Stimulated activated CD8-positive, alpha-beta memory T cell treated with anti-CD3 and anti-CD28 coated beads, Interleukin-4, amount 100 ng/mL, for 1 hour (primary cell): Measurements from ENCODE around the gene TMEM63B.
"Not testable (repeated sequence)": the region's sequence is repeated elsewhere in the genome, so short reads cannot be mapped to it uniquely, and the experiment has no call there.

Source experiments
- DNase-seq, 2 donors: peaks; one replicate each; pipeline ENCODE4 v3.0.0-alpha.2; 2020; ENCODE audit warnings: low read depth in 2 of 2, low spot score in 1 of 2

Gene TMEM63B

DNA sequence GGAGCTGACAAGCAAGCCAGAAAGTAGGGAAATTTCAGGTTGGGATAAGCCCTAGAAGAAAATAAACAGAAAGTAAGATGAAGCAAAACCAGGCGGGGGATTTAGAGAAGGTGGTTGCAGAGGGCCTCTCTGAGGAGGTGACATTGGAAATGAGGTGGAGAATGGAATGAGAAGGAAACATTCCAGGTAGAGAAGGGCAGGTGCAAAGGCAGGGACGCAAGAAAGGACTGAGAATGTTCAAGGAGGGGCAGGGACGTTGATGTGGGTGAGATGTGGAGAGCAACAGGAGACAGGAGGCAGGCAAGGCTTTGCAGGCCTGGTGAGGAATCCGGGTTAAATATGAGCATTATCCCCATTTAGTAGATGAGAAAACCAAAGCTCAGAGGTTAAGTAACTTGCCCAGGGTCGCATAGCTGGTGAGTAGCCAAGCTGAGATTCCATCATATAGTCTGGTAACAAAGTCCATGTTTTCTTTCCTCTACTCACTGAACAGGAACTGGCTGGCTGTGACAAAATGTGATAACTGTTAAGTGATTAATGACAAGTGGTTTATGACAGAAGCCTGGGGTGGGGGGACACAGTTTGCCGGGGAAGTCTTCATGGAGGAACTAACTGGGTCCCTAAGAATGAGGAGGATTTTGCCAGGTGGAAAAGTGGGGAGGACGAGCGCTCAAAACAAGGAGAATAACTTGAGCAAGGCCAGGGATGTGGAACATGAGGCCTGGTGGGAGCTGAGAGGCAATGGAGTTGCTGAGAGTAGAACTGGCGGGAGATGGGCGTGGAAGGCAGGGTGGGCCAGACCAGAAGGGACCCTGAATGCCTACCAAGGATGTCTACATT, 32.7 kb upstream of the TMEM63B start:
- no peak for DNase-seq

DNA sequence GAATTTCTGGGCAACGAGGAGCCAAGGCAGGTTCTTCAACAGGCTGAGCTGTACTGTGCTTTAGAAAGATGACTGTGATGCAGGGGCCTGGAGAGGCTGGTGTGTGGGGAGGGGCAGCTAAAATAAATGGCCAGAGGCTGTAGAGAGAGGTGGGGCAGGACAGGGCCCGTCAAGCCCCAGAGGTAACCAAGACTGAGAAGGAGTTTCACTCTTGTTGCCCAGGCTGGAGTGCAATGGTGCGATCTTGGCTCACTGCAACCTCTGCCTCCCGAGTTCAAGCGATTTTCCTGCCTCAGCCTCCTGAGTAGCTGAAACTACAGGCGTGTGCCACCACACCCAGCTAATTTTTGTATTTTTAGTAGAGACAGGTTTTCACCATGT, 32.1 kb upstream of the TMEM63B start:
- not testable (repeated sequence) for DNase-seq

DNA sequence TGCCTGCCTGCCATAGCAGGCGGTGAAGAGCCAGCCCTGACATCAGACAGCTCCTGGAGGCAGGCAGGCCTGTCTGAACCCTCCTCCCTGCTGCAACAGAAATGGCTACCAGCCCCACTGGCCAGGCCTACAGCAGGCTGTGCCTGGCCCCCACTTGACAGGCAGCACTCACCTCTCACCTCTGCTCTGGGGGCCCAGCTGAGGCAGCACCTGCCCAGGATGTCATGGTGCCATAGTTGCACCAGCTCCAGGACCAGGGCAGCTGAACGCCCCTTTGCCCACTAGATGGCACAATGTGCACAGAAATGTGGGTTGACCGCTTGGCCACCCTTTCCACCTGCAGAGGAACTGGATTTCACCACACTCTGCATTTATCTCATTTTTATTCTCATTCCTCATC, 30.7 kb upstream of the TMEM63B start:
- peak; percentile 41 to 52 for DNase-seq

DNA sequence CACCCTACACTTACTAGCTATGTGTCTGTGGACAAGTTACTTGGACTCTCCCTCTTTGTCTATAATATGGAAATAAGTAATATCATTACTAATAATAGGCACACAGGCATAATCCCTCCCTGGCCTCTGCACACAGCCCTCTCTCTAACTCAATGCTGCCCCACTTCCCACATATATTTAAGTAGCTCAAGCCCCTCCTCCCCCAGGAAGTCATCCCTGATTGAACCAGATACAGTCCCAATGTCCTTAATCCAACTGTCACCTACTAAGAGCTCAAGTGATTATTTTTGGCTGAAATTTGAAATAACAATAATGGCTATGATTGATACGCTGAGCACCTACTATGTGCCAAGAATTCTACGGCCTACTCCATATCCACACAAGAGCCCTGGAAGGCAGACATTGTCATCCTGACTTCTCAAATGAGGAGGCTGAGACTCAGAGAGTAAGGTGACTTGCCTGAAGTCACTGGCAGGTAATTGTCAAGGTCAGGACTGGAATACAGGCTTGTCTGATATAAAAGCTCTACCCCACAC, 29.5 kb upstream of the TMEM63B start:
- DNase-seq = no peak

DNA sequence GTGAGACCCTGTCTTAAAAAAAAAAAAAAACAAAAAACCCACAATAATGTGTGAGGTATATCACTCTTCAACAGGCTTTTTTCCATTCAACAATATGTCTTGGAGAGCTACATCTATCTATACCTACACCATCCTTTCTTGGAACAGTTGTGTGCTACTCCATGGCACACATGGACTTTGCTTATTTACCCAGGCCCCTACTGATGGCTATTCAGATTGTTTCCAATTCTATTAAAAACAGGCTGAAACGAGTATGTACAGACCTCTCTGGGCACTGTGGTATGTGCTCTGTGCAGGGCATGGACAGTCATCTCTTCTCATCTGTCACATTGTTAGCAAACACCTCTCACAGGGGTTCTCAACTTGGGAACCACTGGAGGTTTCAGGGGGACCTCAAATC, 28.2 kb upstream of the TMEM63B start:
- no peak for DNase-seq

DNA sequence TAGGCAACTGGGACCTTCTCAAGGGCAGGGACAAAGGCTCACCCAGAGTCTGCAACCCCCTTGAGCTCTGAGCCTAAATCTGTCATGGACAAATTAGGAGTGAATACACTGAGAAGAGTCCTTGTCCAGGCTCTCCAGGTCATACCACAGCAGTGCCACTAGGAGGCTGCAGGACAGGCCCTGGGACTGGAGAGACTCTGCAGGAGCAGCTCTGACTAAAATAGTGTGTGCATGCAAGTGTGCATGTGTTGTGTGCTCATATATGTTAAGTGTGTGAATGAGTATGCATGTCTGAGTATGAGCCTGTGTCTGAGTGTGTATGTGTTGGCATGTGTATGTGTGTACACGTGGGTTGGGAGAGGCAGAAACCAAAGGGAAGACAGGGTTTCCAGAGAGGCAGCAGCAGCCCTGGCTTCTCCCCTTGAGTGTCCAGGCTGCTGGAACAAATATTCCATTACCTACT, 27.2 kb upstream of the TMEM63B start:
- DNase-seq = no peak

DNA sequence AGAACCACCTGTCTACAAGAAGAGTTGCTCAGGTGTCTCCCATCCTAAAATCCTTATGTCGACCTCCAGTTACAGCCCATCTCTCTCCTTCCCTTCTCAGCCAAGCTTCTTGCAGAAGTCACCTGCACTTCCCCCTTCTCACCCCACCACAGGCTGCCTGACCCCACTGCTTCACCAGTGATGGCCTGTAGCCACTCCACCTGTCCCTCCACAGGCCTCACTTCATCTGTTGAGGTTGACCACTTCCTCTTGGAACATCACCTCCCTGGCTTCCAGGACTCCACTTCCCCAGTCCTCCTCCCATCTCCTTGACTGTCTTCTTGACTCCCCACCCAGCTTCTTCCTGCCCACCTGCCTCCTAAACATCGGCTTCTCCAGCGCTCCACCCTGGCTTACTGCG, 25.5 kb upstream of the TMEM63B start:
- DNase-seq = no peak

DNA sequence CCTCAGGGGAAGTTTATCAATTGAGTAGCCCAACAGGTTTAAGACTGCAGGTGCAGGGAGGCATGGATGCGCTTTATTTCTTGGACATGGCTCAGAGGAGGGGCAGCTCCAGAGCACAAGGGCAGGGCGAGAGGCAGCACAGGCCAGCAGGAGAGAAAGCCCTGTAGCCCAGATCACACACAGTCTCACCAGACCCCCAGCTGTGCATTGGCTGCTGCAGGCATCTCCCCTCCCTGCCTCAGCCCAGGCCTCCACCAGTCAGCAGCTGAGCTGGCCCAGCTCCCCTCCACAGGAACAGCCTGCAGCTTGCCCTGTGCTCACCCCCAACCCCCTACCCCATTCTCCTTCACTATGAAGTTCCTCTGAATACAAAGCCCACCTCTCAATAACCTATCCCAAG, 24.8 kb upstream of the TMEM63B start:
- no peak for DNase-seq

DNA sequence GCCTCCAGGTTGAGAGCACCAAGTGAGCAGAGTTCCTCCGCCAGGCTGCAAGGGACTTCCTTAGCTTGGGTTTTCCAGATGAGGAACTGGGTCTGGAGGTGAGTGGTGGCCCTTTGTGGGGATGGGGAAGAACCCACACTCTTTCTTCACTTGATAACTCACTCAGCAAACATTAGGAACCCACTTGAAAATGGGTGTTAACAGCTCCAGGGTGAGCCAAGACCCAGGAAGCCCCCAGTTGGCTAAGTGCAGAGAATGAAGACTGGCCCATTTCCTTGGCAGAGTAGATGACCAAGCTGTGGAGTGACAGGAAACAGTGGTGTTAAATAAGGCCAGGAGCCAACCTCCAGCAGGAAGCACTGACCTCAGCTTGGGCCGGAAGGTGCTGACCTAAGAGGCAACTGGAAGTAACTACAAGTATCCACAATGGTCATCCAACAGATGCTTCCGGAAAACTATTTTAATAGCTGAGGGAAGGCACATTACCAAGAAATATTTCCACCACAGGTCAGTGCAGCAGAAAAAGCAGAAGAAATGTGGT, 22.8 kb upstream of the TMEM63B start:
- no peak for DNase-seq

DNA sequence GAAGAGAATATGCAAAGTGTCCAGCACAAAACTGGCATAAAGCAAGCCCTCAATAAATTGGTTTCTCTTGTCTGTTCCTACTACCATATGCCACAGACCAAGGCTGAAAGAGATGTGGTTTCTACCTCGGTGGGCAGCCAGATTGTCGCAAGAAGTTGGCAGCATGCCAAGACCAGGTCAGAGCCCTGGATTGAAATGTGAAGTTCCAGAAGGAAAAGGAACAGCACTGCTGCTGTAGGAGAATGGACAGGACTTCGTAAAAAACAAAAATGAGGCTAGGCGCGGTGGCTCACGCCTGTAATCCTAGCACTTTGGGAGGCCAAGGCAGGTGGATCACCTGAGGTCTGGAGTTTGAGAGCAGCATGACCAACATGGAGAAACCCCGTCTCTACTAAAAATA, 22.2 kb upstream of the TMEM63B start:
- no peak for DNase-seq

DNA sequence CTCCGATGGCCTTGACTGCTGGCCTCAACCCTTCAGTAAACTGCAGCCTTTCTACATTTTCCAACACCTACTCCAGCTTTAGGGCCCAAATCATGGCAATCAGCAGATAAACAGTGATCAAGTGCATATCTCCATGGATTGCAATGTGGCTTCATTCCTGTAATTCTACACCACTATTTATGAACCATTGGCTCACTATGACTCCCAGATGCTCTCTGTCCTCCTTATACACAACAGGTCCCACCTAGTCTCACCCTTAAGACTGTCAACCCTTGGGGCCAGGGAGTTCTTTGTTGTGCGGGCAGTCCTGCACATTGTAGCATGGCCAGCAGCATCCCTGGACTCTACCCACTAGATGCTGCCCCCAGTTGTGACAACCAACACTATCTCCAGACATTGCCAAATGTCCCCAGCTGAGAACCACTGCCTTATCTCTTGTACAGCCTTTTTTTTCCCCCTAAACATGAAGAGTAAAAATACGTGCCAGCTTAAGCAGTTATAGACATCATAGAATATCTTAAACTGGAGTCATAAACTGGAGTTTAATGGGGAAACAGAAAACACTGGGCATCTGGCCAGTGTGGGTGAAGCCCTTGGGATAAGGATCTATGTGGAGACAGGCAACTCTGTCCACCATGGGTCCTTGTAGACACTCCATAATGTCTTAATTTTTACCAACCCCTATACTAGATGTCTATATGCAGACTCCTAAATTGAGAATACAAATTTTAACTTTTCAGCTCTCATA, 21.2 kb upstream of the TMEM63B start:
- DNase-seq = no peak

DNA sequence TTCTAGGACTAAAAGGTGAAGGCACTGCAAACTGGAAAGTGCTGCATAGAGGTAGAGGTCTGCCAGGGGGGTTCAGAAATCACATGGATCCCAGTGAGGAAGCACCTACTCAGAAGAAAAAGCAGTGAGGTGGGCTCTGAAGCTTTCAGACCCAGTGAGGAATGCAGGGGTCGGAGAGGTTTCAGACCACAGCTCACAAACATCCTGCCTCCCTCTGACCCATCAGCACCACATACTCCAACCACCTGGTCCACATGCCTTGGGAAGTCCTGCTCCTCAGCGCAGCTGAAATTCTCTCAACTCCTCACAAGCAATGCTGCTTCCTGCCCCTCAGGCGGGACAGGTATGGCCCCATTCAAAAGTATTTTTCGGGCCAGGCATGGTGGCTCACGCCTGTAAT, 20.3 kb upstream of the TMEM63B start:
- no peak for DNase-seq

DNA sequence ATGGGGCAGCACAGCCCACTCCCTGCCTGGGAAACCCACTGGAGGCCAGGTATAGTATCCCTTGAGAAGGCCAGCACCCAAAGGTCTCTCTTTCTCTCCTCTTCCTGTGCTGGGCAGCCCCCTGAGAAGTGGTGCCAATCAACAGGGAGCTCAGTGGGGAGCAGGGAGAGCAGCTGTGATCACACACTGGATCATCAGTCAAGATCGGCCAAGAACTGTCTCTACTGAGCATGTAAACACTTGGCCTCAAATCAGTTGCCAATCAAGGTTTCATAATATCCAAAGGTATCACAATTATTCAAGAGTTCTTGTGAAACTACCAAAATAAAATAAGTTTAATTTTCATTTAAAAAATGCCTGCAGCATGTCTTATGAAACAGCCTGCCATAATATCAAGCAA, 18.9 kb upstream of the TMEM63B start:
- no peak for DNase-seq

DNA sequence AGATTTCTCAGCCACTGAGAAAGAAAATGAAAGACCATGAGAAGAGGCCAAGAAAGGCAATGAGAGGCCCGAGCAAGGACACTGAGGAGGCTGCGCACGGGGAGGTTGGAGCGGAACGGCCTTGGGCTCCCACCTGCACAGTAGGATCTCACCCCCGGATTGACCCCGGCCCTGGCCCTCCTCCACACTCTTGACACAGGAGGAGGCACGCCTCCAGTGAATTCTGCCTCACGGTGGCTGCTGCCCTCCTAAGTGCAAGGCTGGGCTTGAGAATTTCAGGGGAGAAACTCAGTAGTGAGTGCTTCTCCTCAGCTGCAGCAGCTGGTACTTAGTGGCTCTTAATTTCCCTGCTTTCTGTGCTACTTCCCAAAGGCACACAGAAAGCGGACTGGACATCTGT, 18.1 kb upstream of the TMEM63B start:
- no peak for DNase-seq

DNA sequence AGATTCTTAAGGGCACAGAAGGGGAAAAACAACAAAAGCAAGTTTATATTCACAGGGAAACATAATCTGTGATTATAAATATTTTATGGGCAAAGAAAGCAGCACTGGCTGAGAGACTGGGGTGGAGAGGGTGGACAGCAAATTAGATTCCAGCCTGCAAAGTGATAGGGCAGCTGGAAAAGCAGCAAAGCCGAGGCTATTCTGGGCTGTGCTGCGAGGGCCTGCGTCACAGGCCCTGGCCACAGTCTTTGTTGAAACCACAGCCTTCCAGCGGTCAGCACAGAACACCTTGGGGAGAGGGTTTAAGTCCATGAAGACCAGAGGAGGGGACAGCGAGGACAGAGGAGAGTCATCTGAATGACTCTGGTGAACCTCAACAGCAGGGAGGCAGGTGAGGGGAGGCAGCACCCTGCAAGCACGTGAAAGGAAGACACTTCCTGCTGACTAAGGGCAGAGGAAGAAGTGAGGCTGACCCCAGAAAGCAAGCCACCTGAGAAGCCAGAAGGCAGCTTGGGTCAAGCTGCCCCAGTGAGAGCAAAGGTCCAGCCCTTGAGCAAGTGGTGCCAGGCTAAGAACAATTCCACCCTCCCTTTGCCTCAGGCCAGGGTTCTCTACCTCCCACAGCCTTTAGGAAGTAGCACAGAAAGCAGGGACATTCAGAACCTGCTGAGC, 17.2 kb upstream of the TMEM63B start:
- DNase-seq = no peak

DNA sequence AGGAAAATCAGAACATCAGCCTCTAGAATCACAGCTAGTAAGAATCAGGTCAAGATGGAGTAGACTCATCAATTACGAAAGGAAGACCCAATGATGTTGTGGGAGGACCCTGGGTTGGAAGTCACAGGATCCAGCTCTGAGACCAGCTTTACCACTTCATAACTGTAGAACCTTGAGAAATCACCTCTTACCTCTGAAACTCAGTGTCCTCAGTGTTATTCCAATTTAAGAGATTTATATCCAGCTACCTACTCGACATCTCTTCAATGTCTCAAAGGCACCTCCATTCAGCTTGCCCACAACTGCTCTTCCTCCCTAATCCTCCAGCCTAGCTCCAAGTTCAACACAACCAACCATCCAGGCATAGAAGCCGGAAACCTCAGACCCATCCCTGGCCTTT, 16.4 kb upstream of the TMEM63B start:
- no peak for DNase-seq

DNA sequence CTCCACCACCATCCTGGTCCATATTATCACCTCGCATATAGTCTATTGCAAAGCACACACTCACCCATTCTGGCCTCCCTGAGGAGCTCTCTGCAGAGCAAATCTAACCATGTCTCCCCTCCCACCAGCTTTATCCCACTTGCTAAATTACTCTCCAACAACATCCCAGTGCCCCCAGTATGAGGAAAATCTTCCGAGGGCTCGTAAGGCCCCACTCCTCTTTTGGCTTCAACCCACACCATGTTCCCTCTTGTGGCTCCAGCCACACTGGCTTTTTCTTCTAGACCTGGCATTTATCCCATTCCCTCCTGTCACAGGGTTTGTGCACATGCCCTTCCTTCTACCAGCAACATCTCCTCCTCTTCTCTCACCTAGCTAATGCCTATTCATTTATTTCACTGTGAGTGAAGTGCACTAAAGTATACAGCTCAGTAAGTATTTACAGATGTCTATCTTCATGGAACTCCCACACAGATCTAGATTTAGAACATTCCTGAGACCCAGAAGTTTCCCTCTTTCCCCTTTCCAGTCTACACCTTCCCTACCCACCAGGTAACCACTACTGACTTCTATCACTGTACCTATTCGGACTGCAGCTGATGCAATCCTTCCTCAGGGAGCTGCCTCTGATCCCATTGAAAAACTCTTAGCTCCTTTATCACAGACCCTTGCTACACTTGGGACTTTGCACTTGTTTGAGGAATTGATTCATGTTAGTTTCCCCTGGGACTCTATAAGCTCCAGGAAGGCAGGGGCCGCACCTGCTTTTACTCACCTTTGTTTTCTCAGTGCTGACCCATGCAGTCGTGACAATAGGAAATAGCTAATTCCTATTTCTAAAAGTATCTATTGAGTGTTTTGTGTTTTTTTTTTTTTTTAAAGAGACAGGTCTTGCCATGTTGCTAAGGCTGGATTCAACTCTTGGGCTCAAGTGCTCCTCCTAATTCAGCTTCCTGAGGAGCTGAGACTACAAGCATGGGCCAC, 15.6 kb upstream of the TMEM63B start:
- DNase-seq = no peak

DNA sequence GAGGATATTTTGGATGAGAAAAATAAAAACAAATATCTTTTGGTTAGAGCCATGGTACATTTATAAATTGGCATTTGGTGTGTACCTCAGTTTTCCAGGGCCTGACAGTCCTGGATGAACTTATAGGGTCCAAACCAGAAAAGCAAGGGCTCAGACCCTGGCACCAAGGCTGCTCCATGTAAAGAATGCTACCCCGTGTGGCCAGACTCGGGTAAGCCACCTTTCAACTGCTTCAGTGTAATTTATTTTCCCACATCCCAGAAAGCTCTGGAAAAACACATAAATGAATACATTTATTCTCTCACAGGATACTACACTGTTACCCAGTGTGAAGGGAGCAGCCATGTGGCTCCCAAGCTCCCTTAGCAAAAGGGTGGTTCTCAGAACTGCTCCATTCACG, 13.9 kb upstream of the TMEM63B start:
- DNase-seq = no peak

DNA sequence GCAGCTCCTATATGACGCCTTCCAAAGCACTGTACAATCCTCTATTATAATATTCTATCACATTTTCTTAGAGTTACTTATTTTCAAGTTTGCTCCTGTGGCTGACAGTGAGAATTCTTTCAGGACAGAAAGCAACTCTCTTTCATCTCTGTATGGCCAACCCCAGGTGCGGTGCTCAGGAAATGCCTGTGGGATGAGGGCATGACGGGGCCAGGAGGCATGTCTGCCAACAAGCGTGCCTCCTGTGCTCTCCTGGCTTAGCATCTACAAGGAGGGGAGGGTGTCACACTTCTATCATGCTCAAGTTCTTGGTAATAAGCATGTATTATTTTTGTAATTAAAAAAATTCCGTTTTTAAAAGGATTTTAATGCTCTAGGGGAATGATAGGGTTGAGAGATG, 11.5 kb upstream of the TMEM63B start:
- no peak for DNase-seq

DNA sequence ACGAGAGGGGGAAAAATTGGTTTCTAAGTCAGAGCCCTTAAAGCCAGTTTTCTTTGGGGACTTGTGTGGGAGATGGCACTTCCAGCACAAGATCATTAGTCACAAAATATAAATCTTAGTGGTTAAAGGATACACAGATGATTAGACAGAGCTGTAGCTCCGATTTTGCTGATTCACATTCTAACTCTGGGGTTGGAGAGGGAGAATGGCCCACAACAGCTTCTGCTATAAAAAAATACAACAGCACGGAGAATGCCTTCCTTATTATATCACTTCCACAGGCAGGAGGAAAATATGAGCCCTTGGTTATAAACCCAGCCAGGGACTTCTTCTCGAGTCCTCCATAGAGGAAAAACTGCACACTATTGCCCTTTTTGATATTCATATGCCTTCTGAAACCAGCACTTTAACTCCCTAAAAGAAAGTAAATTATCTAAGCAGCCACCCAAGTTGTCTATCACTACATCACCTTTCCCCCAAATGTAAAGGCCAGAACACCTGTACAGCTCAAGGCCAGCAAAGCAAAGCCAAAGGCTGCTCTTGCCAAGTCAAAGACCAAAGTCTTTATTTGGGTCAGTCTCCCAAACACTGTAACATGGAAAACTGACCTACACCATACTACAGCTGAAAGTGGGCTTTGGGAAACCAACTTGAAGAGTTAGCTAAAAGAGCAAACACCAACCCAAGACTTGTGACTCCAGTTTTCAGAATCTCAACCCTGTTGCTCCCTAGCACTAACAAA, 10.5 kb upstream of the TMEM63B start:
- DNase-seq = no peak
